GM23338 (cell line): ENCODE measurements around the gene ASB2.

Source experiments
- EZH2 ChIP-seq: fragments of 200-600 bp; sonication (generic); IDR thresholded peaks from one replicate; pipeline ENCODE4 v1.8.0; 2017; ENCODE audit warnings: antibody characterized with exemption, mild to moderate bottlenecking, low read depth; ENCODE audit not compliant: unreplicated experiment
- EZH2phosphoT487 ChIP-seq: fragments of 200-600 bp; sonication (generic); IDR thresholded peaks from one replicate; pipeline ENCODE4 v1.8.1; 2018; ENCODE audit warnings: antibody characterized with exemption; ENCODE audit not compliant: unreplicated experiment
- POLR2AphosphoS5 ChIP-seq: IDR thresholded peaks from 2 replicates; pipeline ENCODE4 v1.6.1; 2016; ENCODE audit warnings: antibody characterized with exemption, low read depth
- STAT1 ChIP-seq: IDR thresholded peaks from one replicate; pipeline ENCODE4 v1.6.1; 2016; ENCODE audit warnings: antibody characterized with exemption; ENCODE audit not compliant: unreplicated experiment
- ZNF114 ChIP-seq: fragments of 250-450 bp; sonication (Bioruptor Pico); IDR thresholded peaks from 2 replicates; pipeline ENCODE4 v1.5.0; 2020; ENCODE audit warnings: mild to moderate bottlenecking, moderate library complexity
- ZNF331 ChIP-seq: fragments of 250-450 bp; sonication (Bioruptor Pico); IDR thresholded peaks from 2 replicates; pipeline ENCODE4 v1.5.0; 2020; ENCODE audit warnings: low read depth, mild to moderate bottlenecking, moderate library complexity
- TF ChIP-seq, protein P1 (sequence below), 2 experiments: fragments of 200-600 bp in 1 of 2; sonication (generic) in 1 of 2; conservative IDR thresholded peaks; 2 replicates each; pipeline versions ENCODE4 v1.5.1 to v1.6.1; 2016 to 2017; ENCODE audit warnings: antibody characterized with exemption in 2 of 2, low read depth in 2 of 2, mild to moderate bottlenecking in 2 of 2, moderate library complexity in 1 of 2
- TF ChIP-seq, protein P2 (sequence below): IDR thresholded peaks from one replicate; pipeline ENCODE4 v1.6.1; 2018; ENCODE audit warnings: antibody characterized with exemption; ENCODE audit not compliant: unreplicated experiment

- TF ChIP-seq, protein P1, sequence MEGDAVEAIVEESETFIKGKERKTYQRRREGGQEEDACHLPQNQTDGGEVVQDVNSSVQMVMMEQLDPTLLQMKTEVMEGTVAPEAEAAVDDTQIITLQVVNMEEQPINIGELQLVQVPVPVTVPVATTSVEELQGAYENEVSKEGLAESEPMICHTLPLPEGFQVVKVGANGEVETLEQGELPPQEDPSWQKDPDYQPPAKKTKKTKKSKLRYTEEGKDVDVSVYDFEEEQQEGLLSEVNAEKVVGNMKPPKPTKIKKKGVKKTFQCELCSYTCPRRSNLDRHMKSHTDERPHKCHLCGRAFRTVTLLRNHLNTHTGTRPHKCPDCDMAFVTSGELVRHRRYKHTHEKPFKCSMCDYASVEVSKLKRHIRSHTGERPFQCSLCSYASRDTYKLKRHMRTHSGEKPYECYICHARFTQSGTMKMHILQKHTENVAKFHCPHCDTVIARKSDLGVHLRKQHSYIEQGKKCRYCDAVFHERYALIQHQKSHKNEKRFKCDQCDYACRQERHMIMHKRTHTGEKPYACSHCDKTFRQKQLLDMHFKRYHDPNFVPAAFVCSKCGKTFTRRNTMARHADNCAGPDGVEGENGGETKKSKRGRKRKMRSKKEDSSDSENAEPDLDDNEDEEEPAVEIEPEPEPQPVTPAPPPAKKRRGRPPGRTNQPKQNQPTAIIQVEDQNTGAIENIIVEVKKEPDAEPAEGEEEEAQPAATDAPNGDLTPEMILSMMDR (conservative IDR thresholded peaks at IDR 0.05; ENCODE audit: low read depth in 2 of 2): no peak
- TF ChIP-seq ZNF331 (no peak), POLR2AphosphoS5 (no peak), EZH2 (no peak), EZH2phosphoT487 (no peak), ZNF114 (no peak), STAT1 (no peak)
- TF ChIP-seq, protein P2, sequence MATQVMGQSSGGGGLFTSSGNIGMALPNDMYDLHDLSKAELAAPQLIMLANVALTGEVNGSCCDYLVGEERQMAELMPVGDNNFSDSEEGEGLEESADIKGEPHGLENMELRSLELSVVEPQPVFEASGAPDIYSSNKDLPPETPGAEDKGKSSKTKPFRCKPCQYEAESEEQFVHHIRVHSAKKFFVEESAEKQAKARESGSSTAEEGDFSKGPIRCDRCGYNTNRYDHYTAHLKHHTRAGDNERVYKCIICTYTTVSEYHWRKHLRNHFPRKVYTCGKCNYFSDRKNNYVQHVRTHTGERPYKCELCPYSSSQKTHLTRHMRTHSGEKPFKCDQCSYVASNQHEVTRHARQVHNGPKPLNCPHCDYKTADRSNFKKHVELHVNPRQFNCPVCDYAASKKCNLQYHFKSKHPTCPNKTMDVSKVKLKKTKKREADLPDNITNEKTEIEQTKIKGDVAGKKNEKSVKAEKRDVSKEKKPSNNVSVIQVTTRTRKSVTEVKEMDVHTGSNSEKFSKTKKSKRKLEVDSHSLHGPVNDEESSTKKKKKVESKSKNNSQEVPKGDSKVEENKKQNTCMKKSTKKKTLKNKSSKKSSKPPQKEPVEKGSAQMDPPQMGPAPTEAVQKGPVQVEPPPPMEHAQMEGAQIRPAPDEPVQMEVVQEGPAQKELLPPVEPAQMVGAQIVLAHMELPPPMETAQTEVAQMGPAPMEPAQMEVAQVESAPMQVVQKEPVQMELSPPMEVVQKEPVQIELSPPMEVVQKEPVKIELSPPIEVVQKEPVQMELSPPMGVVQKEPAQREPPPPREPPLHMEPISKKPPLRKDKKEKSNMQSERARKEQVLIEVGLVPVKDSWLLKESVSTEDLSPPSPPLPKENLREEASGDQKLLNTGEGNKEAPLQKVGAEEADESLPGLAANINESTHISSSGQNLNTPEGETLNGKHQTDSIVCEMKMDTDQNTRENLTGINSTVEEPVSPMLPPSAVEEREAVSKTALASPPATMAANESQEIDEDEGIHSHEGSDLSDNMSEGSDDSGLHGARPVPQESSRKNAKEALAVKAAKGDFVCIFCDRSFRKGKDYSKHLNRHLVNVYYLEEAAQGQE: no peak
These were observed 14.8 kb upstream of the ASB2 start for GRCh38 chr14:93991212-93991611.
